DMS79 (cell line): ENCODE results near the gene LTBP2.
A peak's percentile ranks its signal among the peaks of the same experiment; 100 is the strongest.

Experiments used
- DNase-seq: peaks from one replicate; lab custom pipeline; 2025; lab: John Stamatoyannopoulos, UW

The LTBP2 gene

DNA sequence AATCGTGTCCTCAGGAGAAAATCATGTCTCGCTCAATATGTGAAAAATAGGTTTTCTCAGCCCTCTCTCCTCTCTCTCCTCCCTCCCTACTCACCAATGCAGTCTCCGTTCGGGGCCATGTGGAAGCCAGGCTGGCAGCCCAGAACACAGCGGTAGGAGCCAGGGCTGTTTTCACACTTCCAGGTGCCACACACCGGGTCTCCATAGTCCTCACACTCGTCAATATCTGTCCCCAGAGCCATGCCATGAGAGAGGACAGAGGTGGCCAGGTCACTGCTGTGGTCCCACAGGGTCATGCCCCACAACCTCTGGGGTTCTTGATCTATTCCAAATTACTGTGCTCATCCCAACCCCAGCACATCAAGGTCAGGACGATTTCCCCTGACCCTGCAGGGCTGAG, 105.0 kb downstream of the LTBP2 start:
- no peak for DNase-seq

GRCh38 chr14:74506411-74506851, 105.6 kb downstream of the LTBP2 start:
- DNase-seq: no peak

GRCh38 chr14:74505831-74506230, 106.2 kb downstream of the LTBP2 start:
- DNase-seq: no peak

- no peak for DNase-seq
Measured at GRCh38 chr14:74504874-74505720, 106.9 kb downstream of the LTBP2 start.

- no peak for DNase-seq
Measured at GRCh38 chr14:74504412-74504811, 107.6 kb downstream of the LTBP2 start.

DNA sequence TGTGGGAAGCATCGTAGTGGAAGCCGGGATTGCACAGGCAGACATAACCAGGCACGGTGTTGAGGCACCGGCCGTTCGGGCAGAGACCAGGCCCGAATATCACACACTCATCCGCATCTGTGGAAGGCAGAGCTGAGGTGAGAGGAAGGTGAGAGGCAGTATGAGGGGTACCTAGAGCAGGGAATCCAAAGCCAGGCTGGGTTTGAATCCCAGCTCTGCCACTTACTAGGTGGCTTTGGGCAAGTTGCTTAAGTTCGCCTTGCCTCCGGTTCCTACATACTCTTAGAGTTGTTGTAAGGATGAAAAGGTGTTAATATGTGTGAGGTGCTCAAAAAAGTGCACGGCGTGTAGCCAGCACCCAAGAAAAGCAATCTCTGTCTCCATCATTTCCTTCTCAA, 108.1 kb downstream of the LTBP2 start:
- no peak for DNase-seq

DNA sequence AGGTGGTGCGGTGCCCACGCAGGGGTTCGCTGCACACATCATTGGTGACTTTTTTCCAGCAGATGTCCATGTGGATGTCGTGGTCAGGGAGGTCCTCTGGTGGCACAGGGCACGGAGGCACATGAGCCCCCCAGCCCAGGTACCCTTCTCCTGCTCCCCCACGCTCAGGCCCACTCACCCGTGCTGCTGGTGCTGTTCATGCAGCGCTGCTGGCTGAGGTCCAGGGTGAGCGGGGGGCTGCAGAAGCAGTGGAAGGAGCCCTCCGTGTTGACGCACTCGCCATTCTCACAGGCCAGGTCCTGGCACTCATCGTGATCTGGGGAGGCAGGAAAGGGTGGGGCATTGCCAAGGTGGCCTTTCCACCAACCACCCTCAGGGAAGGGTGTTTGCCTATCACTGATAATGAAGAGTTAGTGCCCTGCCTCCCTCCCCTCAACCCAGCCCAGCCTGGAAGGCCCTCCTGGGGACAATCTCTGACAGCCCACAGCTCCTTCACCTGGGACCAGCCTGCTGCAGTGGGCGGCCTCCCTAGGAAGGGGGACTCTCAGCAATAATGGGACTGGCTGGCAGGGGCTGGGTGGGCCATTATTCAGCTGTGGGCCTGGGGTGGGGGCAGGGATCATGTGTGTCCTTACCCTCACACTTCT, 108.6 kb downstream of the LTBP2 start:
- no peak for DNase-seq

DNA sequence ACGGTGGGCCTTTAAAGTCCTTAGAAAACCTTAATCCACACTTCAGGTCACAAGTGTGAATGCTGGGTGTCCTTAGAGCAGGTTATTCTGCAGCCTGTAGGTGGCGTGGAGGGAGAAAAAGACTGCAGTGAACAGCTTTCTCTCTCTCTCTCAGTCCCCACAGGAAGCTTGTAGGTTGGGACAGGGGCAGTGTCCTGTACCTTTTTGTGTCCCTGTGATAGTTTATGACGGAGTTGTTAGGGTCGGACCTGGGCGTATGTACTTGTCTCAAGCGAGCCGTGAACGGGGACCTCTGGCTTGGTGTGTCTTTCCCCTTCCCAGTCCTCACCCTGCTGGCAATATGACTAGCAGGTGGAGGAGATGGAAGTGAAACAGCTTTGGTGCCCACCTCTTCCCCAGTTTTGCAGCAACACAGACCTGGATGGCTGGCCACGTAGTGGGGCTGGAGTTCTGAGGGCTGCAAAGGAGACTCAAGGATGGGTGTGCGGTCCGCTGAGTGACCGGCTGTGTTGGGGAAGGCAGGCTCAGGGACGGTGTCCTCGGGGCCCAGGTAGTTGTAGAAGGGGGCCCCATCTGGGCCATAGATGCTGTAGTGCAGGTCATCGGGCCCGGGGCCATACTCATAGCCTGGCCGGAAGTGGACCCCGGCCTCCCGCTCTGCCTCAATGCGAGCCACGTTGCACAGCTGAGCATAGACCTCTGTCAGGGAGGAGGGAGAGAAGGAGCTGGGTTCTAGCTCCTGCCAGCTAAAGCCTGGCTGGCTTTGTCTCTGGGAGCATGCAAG, 109.6 kb downstream of the LTBP2 start:
- no peak for DNase-seq

DNA sequence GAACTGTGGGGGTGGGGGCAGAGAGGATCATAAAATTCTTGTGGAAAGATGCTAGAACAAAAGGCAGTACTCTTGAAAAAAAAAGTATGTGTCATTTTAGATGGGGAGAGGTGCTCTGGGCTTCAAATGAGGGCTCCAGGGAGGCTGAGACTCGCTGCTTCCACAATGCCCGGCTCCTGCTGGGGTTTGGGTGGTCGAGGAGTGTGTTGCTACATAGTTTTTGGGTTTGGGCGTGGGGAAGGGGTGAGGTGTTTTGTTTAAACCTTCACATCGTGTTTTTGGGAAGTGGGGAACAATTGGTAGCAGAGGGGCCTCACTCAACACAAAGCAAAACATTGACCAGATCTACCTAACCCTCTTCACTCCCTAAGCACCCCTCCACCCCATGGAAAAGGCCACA, 110.3 kb downstream of the LTBP2 start:
- no peak for DNase-seq

- DNase-seq: no peak
Measured at GRCh38 chr14:74501135-74501614, 110.9 kb downstream of the LTBP2 start.

DNA sequence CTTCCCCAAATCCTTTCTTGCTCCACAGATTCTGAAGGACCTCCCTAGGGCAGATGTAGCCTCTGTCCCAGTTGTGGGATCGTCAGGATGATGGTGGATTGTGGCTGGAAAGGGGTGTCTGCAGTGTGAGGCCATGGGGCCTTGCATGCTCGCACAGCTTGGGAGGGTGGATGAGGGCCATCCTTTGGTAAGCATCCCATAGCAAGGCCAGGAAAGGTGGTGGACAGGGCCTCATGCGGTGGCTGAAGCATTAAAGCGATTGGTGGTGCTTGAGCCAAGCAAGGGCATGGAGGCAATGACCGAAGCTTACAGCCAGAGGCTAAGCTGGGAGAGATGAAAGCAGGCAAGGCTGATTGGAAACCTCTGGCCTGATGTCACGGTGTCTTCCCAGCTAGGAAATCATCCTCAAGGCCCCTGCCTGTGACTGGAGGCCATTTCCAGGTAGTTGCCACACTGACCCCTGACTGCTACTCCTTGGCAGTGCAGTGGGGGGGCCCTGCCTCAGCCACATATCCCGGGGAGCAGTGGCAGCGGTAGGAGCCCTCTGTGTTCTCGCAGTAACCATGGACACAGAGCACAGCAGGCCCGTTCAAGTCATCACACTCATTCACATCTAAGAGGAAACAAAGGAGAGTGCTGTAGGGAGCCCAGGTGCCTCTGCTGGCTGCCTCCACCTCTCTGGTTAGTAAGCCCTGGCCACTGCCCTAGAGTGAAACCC, 111.5 kb downstream of the LTBP2 start:
- no peak for DNase-seq

GRCh38 chr14:74495356-74495755, 116.7 kb downstream of the LTBP2 start:
- peak; percentile 31 for DNase-seq

DNA sequence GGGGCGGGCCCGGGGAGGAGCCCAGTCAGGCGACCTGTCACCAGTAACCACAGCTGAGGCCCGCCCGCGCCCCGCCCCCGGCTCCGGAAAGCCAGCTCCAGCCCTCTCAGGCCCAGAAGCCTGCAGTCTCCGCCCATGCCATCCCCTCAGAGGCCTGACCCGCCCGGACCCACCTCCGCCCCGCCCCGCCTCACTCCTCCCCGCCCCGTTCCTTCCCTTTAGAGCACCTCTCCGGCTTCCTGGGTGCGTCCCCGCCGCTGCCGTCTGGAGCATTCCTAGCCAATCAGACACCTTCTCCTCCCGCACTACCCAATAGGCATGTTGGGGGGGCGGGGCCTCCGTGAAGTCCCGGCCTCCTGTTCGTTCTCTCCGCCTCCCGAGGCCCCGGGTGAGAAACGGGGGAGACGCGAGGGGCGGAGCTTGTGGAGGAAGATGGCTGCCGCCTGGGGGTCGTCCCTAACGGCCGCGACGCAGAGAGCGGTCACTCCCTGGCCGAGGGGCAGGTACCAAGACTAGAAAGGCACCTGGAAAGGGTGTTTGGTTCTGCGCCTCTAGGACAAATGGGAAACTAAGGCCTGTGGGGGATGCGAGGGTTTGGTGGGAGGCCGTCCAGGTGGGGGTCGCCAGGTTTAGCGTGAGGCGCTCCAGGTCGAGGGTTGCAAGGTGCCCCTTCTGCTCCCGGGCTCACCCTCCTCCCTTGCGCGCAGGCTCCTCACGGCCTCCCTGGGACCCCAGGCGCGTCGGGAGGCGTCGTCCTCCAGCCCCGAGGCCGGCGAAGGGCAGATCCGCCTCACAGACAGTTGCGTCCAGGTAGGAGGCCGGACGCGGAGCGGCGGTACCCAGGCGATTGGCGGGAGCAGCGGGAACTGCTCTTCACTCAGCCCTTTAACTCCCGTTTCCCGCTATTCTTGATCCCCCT, 118.4 kb downstream of the LTBP2 start, which contains the start of gene ISCA2:
Gene ISCA2, plus strand, starts transcription at position 423 of the 919 bp plus-strand sequence. Its CDS starts 10 bp downstream, at position 433.
- peak; percentile 100 for DNase-seq

DNA sequence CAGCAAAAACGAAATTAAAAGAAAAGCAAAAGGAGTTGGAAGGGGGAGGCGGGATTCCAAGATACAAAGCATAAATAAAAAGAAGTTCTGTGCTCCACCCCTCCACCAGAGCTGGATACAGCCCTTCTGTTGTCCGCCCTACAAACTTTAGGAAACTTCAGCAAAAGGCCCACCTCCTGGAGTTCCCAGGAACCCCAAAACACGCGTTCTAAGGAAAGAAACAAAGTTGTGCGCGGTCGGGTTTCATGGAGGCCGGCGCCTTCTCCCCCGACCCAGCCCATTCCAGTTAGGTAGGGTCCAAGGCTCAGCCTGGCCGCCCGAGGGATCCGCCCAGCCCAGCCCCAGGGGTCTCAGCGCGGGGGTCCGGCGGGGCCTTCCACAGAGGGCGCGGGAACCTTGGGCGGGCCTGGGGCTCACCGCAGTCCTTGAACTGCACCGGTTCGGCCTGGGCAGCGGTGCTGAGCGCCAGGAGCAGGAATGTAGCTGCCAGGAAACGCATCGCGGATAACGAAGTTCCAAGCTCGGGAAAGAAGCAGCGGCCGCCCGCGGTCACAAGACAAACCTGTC, 119.2 kb downstream of the LTBP2 start, which contains the start of gene NPC2:
Gene NPC2, minus strand, starts transcription at position 530 of the 567 bp plus-strand sequence. Its CDS starts 31 bp downstream, at position 499.
- DNase-seq: no peak

DNA sequence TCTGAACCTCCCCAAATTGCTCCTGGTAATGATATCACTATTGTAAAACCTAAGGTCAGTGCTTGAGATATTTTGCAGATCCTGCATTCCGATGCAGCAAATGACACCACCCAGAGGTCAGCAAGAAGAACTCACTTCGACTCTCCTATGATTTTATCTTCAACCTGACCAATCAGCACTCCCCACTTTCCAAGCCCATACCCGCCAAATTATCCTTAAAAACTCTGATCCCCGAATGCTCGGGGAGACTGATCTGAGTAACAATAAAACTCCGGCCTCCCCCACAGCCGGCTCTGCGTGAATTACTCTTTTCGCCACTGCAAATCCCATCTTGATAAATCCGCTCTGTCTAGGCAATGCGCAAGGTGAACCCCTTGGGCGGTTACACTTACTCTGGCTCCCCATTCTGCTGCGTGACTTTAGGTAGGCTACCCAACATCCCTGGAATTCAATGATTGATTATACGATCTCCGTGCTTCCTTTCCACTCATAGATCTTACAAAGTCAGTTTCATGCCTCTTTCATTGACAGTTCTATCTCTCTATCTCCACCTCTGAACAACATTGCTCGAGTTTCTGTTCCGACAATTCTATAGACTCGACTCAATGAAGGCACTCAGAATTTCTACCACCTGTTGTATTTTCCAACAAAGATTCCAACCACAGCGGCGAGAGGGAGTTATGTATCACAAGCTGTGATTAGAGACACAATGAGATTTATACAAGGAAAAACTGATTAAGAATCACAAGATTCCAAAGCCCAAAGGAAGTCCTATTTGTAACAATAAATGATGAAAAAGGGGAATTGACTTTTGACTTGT, 119.9 kb downstream of the LTBP2 start:
- no peak for DNase-seq

DNA sequence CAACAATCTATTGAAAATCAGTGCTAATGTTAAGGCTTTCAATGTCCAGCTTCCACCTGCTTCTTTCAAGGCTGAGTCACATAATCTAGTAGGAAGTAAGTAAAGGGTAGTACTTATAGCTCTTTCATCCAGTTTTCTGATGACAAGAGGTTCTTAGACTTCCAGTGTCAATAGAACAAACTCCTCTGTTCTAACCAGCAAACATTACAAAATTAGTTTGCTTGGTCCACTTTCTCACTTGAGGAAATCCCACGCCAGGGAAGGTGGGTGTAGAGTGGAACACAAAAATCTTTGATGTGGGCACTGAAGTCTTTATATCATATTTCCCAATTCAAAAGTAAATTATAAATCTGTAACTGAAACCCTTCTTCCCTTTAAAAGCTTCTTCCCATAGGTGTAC, 121.6 kb downstream of the LTBP2 start:
- no peak for DNase-seq

DNA sequence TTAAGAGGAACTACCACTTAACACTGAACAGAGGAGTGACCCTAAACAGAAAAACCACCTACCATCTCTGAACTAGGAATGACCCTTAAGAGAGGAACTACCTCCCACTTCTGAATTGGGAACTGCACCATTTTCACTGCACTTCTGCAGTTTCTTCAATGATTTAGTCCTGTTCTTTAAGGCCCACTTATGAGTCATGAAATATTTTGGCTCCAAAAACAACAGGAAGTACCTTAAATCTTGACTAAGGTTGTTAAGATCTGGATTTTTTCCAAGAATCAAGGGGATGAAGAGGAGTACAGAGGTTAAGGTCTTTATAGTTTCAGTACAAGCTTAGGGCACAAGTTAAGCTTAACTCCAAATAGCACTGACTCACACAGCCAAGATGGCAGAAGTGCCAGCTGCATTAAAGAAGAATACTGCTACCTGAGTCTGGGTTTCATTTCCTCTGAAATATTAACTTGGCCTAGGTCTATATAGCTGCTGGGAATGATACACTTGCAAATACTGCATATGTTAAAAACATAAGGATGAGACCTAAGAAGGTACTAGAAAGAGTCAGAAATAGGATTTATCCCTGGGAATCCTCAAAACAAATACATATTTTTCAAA, 123.1 kb downstream of the LTBP2 start:
- no peak for DNase-seq

DNA sequence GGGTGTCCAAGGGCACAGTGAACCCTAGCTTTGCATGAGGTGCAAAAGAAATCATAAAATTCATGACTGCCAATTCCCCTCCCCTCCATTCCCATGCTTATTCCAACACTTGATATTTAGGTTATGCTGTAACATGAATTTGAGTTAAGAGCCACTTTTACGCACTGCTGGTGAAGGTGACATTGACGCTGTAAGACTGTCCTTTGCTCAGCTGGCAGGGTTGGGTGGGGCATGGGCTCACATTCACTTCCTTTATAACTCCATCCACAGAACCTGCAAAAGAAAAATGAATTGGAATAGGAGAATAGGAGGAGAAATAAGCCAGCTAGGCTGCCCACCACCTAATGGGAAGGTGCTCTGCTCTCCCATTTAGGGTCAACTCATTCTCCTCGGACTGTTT, 125.9 kb downstream of the LTBP2 start:
- DNase-seq: no peak

GRCh38 chr14:74483321-74483720, 128.7 kb downstream of the LTBP2 start:
- no peak for DNase-seq
